Testis (tissue), 3 donors: Measurements from ENCODE around the gene TBXA2R. TPM values are rescaled to one million over a fixed set of nuclear protein-coding genes. Genes with fewer than 3 reads are reported as not detected.

Experiments used
- DNase-seq: peaks from one replicate; pipeline ENCODE4 v3.0.0-alpha.2; 2019
- H3K27ac ChIP-seq, 2 donors: fragments of 200-600 bp; sonication (generic); one replicate each; pipeline ENCODE4 v1.5.1; 2019
- H3K27me3 ChIP-seq: fragments of 200-600 bp; sonication (generic); one replicate; pipeline ENCODE4 v1.5.1; 2019
- H3K36me3 ChIP-seq: fragments of 200-600 bp; sonication (generic); one replicate; pipeline ENCODE4 v1.5.1; 2017; ENCODE audit warnings: low read depth; ENCODE audit errors: missing control alignments
- H3K4me1 ChIP-seq: fragments of 200-600 bp; sonication (generic); one replicate; pipeline ENCODE4 v1.5.1; 2019
- H3K4me3 ChIP-seq, 2 donors: fragments of 200-600 bp; sonication (generic); one replicate each; pipeline ENCODE4 v1.5.1; 2017 to 2019
- H3K9me3 ChIP-seq: fragments of 200-600 bp; sonication (generic); one replicate; pipeline ENCODE4 v1.5.1; 2017
- POLR2A ChIP-seq: fragments of 450-650 bp; IDR thresholded peaks from one replicate; pipeline ENCODE4 v1.6.1; 2017; ENCODE audit warnings: antibody characterized with exemption, mild to moderate bottlenecking, moderate library complexity
- WGBS, 2 donors: methylation state at CpG; one replicate each; pipeline ENCODE4 v1.1.5; 2018; 5-methylcytosine and 5-hydroxymethylcytosine counted together
- intact Hi-C: fragments of 100-400 bp; cut with DNase I; formaldehyde crosslinking; loops from one replicate; pipeline ENCODE4 v1.15.1; 2023; ENCODE audit warnings: low total_unique reads
- polyA plus RNA-seq: library from polyadenylated mRNA; stranded (reverse); fragments of 350-450 nt; fragmentation: Illumina TruSeq; extraction: RNeasy Lipid Tissue Mini Kit (QIAGEN cat#74804); gene quantifications from one replicate; pipeline ENCODE4 v1.2.3, GENCODE V29; 2014; ENCODE audit warnings: low read depth, low replicate concordance; ENCODE audit not compliant: insufficient read depth
- total RNA-seq, 2 donors: library from RNA; depleted of rRNA; stranded (reverse); fragments of >200 nt; gene quantifications; one replicate each; pipeline ENCODE4 v1.2.3, GENCODE V29; 2016
- TF ChIP-seq, protein P1 (sequence below), 3 experiments: fragments of 450-650 bp in 2 of 3; fragments of 200-600 bp in 1 of 3; sonication (generic) in 1 of 3; IDR thresholded peaks; one replicate each; pipeline ENCODE4 v1.5.1; 2016 to 2019; ENCODE audit warnings: antibody characterized with exemption in 3 of 3, mild to moderate bottlenecking in 2 of 3, moderate library complexity in 1 of 3

The TBXA2R gene
- total and polyA plus RNA-seq, 3 donors from 2014 or later: 1.3 to 3.2 (median 1.8) TPM

DNA sequence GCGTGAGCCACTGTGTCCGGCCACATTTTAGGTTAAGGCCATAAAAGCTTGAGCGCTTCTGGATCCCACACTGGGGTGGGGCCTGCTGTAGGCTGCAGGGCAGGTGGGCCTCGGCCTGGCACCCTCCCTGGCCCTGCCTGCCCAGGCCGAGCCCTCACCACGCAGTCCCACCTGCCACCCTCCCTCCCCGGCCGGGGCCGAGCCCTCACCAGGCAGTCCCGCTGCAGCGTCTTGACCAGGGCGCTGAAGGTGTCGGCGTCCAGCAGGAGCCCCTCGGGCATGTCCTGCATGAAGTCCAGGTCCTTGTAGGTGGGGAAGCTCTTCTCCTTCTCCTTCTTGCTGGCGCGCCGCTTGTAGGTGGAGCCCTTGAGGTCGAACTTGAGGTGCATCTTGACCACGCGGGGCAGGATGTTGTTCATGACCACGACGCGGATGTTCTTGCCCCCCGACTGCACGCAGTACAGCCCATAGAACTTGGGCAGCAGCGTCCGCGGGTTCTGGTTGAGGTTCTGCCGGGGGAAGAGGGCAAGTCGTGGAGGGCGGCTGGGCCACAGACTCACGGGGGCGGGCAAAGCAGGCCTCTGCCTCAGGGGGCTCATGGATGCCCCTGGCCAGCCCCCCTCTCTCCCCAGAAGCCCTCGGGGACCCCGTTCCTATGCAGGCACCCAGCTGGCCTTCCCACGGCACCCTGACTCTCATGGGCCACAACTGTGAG, 46.6 kb upstream of the TBXA2R start:
- no peaks in the 10 kb centered on the region for H3K36me3 ChIP-seq
- H3K4me3 ChIP-seq: no peak overlapping the region
- 90 to 92% methylated on average over 24 to 34 of the region's 37 CpGs for WGBS, 2 donors
- H3K27me3 ChIP-seq: no peaks in the 10 kb centered on the region
- H3K27ac ChIP-seq: no peak overlapping the region
- DNase-seq: no peak
- no peak for TF ChIP-seq POLR2A
- TF ChIP-seq, protein P1, sequence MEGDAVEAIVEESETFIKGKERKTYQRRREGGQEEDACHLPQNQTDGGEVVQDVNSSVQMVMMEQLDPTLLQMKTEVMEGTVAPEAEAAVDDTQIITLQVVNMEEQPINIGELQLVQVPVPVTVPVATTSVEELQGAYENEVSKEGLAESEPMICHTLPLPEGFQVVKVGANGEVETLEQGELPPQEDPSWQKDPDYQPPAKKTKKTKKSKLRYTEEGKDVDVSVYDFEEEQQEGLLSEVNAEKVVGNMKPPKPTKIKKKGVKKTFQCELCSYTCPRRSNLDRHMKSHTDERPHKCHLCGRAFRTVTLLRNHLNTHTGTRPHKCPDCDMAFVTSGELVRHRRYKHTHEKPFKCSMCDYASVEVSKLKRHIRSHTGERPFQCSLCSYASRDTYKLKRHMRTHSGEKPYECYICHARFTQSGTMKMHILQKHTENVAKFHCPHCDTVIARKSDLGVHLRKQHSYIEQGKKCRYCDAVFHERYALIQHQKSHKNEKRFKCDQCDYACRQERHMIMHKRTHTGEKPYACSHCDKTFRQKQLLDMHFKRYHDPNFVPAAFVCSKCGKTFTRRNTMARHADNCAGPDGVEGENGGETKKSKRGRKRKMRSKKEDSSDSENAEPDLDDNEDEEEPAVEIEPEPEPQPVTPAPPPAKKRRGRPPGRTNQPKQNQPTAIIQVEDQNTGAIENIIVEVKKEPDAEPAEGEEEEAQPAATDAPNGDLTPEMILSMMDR (IDR thresholded peaks at IDR 0.05): no peak
- intact Hi-C loops: no loop called here
- H3K9me3 ChIP-seq: no peaks in the 10 kb centered on the region
- peaks cover 8% of the 10 kb centered on the region for H3K4me1 ChIP-seq

DNA sequence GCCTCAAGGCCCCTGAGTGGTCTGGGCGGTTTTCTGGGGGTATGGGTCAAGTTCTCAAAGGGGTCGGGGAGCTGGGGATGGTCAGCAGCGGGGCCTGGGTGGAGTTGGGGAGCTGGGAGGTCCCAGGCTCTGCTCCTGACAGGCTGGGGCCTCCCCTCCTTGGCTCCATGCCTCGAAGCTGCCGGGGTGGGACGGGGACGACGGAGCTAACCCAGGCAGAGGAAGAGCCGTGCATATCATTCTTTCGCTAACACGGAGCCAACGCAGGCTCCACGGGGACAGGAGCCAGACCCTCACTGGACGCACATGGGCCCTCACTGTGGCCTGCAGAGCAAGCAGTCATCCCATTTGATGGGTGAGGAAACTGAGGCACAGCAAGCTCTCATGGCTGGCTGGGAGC, 45.7 kb upstream of the TBXA2R start:
- WGBS, 2 donors: 96 to 100% methylated on average over 4 to 14 of the region's 14 CpGs

DNA sequence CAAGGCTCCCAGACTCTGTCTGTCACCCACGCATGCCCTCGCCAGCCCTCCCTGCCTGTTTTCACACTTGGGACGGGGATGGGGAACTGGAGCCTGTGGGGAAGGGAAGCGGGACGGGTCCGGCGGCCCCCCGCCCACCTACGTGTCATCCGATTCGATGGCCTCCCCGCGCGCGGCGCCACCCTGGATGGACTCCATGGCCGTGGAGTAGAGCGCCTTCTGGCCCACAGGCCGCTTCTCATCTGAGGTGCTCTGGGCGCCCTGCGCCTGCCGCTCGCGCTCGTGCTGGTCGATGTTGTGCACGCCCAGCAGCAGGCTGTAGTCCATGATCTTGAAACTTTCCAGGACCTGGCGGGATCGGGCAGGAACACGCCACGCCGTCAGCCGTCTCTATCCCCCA, 45.0 kb upstream of the TBXA2R start:
- Histone ChIP-seq H3K27ac (no peak overlapping the region), H3K27me3 (no peaks in the 10 kb centered on the region), H3K4me1 (peaks cover 8% of the 10 kb centered on the region), H3K4me3 (no peak overlapping the region), H3K36me3 (no peaks in the 10 kb centered on the region), H3K9me3 (no peaks in the 10 kb centered on the region)
- WGBS, 2 donors: 95 to 98% methylated on average over 8 to 33 of the region's 33 CpGs
- intact Hi-C loops: no loop called here
- TF ChIP-seq, protein P1 (IDR thresholded peaks at IDR 0.05): no peak
- no peak for TF ChIP-seq POLR2A
- no peak for DNase-seq

More for the DNA sequence above, 45.7 kb upstream of the TBXA2R start:
- H3K27me3 ChIP-seq: no peaks in the 10 kb centered on the region
- H3K9me3 ChIP-seq: no peaks in the 10 kb centered on the region
- intact Hi-C loops: no loop called here
- no peak for DNase-seq
- H3K36me3 ChIP-seq: no peaks in the 10 kb centered on the region
- no peak overlapping the region for H3K4me3 ChIP-seq
- TF ChIP-seq, protein P1 (IDR thresholded peaks at IDR 0.05): no peak
- TF ChIP-seq POLR2A: no peak
- peaks cover 8% of the 10 kb centered on the region for H3K4me1 ChIP-seq
- no peak overlapping the region for H3K27ac ChIP-seq

DNA sequence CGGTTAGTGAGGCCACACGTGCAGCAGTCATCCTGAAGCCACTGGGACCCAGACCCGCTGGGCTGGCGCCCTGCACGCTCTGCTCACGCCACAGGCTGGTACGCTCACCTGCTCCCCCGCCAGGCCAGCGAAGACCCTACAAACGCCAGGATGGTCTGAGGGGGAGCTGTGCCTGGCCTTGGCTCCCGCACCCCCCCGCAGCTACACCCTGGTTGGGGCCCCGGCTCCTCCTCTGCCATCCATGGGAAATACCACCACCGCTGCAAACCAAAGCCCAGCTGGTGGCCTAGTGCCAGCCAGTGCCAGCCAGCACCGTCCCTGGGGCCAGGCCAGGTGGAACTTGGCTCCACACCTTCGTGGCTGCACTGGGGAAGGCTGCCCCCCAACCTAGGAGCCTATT, 43.2 kb upstream of the TBXA2R start:
- Histone ChIP-seq H3K27ac (no peak overlapping the region), H3K4me3 (no peak overlapping the region), H3K27me3 (no peaks in the 10 kb centered on the region), H3K36me3 (no peaks in the 10 kb centered on the region), H3K4me1 (peaks cover 8% of the 10 kb centered on the region), H3K9me3 (no peaks in the 10 kb centered on the region)
- WGBS, 2 donors: 82 to 95% methylated on average over 3 to 16 of the region's 16 CpGs
- TF ChIP-seq, protein P1 (IDR thresholded peaks at IDR 0.05): no peak
- no peak for TF ChIP-seq POLR2A
- intact Hi-C loops: no loop called here
- DNase-seq: no peak
